ENCODE measurements around the gene USP54. TPM values are rescaled to one million over a fixed set of nuclear protein-coding genes. Genes with fewer than 3 reads are reported as not detected.

USP54 gene
- polyA plus RNA-seq, 5 donors = 41.6 to 73.0 (median 58.2) TPM

DNA sequence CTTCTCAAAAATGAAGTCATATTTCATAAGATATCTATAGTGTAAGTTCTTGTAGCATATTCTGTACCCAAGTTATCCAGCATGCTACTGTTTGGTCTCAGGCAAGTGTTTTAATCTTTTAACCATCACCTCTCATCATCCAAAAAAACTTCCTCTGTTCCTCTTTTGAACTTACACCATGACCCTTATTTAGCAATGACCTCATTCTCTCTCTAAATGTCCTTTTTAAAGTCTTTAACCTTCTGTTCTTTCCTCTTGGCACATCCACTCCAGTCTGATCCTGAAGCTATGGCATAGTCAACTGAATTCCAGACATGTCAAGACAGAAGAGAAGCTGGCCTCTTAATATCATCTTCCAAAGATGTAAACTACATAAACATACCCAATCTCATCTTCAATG is 121.6 kb downstream of the USP54 start:
- DNase-seq = no peak

DNA sequence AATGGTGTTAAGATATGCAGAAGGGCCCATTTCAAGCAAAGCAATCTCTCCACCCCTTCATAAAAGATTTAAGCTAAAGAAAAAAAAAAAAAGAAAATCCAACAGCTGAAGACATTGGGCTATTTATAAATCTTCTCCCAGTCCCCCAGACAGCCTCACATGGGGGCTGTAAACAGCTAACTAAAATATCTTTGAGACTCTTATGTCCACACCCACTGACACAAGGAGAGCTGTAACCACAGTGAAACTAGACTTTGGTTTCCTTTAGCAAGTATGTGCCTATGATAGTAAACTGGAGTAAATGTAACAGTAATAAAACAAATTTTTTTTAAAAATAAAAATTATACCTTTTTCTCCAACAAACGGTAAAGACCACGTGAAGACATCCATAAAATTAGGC is 123.9 kb downstream of the USP54 start:
- DNase-seq = no peak

DNA sequence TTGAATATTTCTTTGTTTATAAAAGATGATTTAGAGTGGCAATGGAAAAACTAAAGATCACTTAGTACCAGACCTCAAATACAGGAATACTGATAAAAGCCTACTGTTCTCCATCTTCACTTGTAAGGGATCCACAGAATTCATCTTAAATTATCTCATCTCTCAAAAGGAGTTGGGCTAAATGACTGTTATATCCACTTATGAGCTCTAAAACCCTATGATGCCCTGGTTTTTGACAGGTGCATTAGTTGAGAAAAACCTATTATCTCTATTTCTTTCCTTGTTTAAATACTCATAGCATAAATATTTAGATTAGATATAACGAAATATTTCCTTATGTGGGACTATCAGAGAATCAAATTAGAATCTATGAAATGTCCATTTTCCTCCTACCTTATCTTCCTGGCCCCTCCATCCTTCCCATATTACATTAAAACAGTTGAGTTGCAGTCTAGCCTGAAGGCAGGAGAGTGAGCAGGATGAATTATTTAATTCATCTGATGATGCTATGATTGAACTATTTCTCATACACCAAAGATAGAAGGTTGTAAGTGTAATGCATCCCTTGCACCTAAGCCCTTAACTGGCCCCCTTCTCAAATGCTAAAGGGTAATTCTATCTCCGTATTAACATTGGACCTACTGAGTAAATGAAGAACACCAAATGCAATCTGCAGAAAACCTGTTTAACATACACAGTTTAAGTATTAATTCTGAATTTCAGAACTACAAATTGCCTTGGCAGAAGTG is 125.0 kb downstream of the USP54 start:
- no peak for DNase-seq

- no peak for DNase-seq
Measured at GRCh38 chr10:73460897-73461296, 130.2 kb downstream of the USP54 start.

DNA sequence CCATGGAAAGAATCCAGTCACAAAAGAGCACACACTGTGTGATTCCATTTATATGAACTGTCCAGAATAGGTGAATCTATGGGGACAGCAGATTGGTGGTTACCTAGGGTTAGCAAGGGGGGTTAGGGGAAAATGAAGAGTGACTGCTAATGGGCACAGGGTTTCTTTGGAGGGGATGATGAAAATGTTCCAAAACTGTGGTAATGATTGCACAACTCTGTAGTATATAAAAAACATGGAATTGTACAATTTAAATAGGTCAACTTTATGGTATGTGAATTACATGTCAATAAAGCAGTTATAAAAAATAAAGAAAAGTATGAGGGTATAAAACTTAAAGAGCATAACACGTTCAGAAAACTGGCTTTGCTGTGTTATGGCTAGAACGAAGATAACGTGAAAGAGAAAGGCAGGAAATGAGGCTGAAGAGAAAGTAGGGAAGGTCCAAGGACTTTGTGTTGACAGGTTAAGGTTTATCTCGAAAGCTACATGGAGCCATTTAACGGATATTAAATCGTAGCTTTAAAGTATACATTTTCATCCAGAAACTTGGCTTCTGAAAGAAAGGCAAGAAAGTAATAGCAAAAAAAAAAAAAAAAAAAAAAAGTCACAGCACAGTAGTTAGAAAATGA is 131.3 kb downstream of the USP54 start:
- no peak for DNase-seq

GRCh38 chr10:73456187-73456890 is 134.8 kb downstream of the USP54 start:
- DNase-seq = no peak

DNA sequence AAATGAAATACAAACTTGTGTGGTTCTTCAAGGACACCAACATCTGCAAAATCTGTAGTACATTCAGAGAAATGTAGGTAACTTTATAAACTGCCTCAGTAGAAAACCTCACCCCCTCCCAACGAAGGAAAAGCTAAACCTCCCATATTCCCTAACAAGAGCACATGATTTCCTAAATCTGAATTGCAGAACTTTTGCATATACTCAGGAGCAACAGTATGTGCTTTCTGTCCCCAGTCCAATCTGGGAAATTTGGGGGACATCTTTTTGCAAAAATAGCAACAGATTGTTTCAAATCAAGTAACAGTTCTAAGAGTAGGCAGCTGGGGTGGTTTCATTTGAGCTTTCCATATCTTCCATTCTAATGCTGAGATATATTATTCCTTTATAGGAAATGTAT is 142.0 kb downstream of the USP54 start:
- no peak for DNase-seq

DNA sequence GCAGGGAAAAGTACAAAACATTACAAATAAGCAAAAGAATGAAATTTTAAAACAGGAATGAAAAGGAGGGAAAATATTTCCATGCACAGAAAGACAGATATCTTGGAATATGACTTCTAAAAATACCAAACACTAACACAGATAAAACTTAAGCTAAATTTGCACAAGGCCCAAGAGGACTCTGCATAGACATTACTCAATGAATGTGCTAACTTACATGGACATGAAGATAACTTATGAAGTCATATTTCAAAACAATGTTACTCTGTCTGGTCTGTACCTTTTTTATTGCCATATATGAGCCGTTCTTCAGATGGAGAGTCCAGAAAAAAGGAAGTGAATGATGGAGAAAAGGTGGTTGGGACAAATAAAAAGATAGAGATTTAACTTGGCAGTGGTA is 142.8 kb downstream of the USP54 start:
- no peak for DNase-seq

Other genes with a start within 250 kb of the USP54 start
- 10 to 100 TPM; 10.7 to 20.4 (median 15.8) TPM for gene CFAP70, start 232.5 kb downstream of the USP54 start, polyA plus RNA-seq (ENCODE audit: insufficient read depth in 1 of 5, insufficient read length in 5 of 5, low replicate concordance in 1 of 5)
- 10 to 100 TPM; 63.9 to 76.9 (median 71.0) TPM for gene ANXA7, start 177.3 kb downstream of the USP54 start, polyA plus RNA-seq (ENCODE audit: insufficient read depth in 1 of 5, insufficient read length in 5 of 5, low replicate concordance in 1 of 5)
- 1 to 10 TPM; 3.8 to 6.0 (median 5.3) TPM for gene MSS51, start 157.8 kb downstream of the USP54 start, polyA plus RNA-seq (ENCODE audit: insufficient read depth in 1 of 5, insufficient read length in 5 of 5, low replicate concordance in 1 of 5)
- 10 to 100 TPM; 62.8 to 74.8 (median 67.5) TPM for gene PPP3CB, start 95.3 kb downstream of the USP54 start, polyA plus RNA-seq (ENCODE audit: insufficient read depth in 1 of 5, insufficient read length in 5 of 5, low replicate concordance in 1 of 5)
- gene MYOZ1, start 50.1 kb upstream of the USP54 start, polyA plus RNA-seq (ENCODE audit: insufficient read depth in 1 of 5, insufficient read length in 5 of 5, low replicate concordance in 1 of 5) = 10 to 100 TPM in 1 of 5 donors, 1 to 10 TPM in 4; 2.1 to 25.1 (median 3.2) TPM
- gene SYNPO2L, start 64.7 kb upstream of the USP54 start, polyA plus RNA-seq (ENCODE audit: insufficient read depth in 1 of 5, insufficient read length in 5 of 5, low replicate concordance in 1 of 5) = 1 to 10 TPM in 2 of 5 donors, under 1 TPM in 3; 0.63 to 7.6 (median 0.94) TPM
- gene AGAP5, start 106.8 kb upstream of the USP54 start, polyA plus RNA-seq (ENCODE audit: insufficient read depth in 1 of 5, insufficient read length in 5 of 5, low replicate concordance in 1 of 5) = 10 to 100 TPM; 19.5 to 28.3 (median 26.2) TPM
- 10 to 100 TPM; 57.7 to 69.1 (median 62.5) TPM for gene SEC24C, start 153.0 kb upstream of the USP54 start, polyA plus RNA-seq (ENCODE audit: insufficient read depth in 1 of 5, insufficient read length in 5 of 5, low replicate concordance in 1 of 5)
- gene CHCHD1, start 190.7 kb upstream of the USP54 start, polyA plus RNA-seq (ENCODE audit: insufficient read depth in 1 of 5, insufficient read length in 5 of 5, low replicate concordance in 1 of 5) = 10 to 100 TPM; 34.7 to 48.8 (median 39.8) TPM
- 100 to 1,000 TPM in 2 of 5 donors, 10 to 100 TPM in 3; 80.0 to 103 (median 96.9) TPM for gene ZSWIM8, start 194.3 kb upstream of the USP54 start, polyA plus RNA-seq (ENCODE audit: insufficient read depth in 1 of 5, insufficient read length in 5 of 5, low replicate concordance in 1 of 5)
- 10 to 100 TPM; 30.7 to 41.8 (median 34.1) TPM for gene NDST2, start 220.3 kb upstream of the USP54 start, polyA plus RNA-seq (ENCODE audit: insufficient read depth in 1 of 5, insufficient read length in 5 of 5, low replicate concordance in 1 of 5)

Measured in right lung (tissue), 5 donors.